D721Med (cell line): ENCODE measurements around the gene NUP62.
A peak's percentile ranks its signal among the peaks of the same experiment; 100 is the strongest.

Experiments
- DNase-seq: peaks from one replicate; pipeline ENCODE4 v3.0.0; 2011; ENCODE audit warnings: low spot score; ENCODE audit not compliant: insufficient read length
- FAIRE-seq: peaks from 2 replicates; lab custom pipeline; 2011; peaks lifted over from hg19 to GRCh38; lab: Jason Lieb, UNC
- TF ChIP-seq, protein P1 (sequence below): IDR thresholded peaks from 2 replicates; pipeline ENCODE4 v1.5.1; 2012; ENCODE audit warnings: mild to moderate bottlenecking, control low read depth; ENCODE audit not compliant: insufficient read depth; ENCODE audit errors: missing control alignments

The NUP62 gene

DNA sequence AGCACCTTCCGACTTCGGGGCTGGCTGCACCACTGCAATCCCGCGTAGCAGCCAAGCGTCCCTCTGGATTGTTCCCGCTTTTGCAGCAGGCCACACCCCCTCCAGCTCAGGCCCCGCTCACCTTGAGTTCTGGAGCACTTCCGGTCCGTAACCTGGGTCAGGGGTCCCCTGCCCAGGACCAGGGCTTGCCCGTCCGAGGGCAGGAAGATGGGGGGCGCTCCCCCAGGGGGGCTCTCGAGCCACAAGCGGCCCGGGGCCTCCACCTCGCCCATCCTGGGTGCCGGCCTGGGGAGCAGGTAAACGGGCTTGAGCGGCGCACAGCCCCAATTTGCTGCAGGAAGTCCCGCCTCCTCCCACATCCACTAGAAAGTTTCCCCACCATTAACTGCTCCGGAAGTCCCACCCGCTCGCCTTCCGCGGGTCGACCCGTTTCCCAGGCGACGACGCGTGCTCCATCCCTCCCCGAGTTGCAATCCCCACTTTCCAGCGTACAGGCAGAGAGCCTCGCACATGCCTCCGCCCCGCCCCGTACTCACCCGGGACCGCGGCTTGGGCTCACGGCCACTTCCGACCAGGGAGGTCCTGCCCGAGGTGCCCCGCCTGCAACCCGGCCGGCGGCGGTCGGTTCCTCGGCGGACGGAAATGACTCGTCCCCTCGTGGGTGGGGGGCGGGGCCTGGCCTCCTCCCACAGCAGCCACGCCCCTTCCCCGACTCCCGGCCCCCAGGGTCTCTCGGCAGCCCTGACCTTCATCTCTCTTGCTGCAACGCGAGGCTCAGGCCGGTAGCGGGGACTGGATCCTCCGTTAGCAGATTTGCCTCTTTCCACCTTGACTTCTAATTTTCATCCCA lies 62.1 kb downstream of the NUP62 start, which contains the start of gene PNKP:
PNKP (minus strand) TSS at position 644 of the 850 bp plus-strand sequence; CDS start at position 272, 372 bp downstream.
- TF ChIP-seq, protein P1, sequence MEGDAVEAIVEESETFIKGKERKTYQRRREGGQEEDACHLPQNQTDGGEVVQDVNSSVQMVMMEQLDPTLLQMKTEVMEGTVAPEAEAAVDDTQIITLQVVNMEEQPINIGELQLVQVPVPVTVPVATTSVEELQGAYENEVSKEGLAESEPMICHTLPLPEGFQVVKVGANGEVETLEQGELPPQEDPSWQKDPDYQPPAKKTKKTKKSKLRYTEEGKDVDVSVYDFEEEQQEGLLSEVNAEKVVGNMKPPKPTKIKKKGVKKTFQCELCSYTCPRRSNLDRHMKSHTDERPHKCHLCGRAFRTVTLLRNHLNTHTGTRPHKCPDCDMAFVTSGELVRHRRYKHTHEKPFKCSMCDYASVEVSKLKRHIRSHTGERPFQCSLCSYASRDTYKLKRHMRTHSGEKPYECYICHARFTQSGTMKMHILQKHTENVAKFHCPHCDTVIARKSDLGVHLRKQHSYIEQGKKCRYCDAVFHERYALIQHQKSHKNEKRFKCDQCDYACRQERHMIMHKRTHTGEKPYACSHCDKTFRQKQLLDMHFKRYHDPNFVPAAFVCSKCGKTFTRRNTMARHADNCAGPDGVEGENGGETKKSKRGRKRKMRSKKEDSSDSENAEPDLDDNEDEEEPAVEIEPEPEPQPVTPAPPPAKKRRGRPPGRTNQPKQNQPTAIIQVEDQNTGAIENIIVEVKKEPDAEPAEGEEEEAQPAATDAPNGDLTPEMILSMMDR: no peak
- DNase-seq (peak; percentile 79), FAIRE-seq (no peak)

DNA sequence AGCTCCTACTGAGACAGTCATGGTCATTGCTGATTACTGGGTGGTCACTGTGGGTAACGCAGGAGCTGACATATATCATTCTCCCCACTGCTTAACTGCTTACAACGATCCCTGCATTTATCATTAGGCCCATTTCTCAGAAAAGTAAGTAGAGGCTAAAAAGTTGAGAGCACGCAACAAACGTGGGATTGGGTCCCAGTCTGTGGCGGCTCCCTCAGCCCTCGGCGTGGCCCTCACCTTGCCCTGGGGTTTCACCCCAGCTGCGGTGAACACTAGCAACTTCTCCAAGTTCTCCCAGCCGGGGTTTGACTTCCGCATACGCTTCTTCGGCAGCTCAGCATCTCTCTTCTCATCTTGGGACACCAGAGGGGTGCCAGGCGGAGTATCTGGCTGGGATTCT lies 64.4 kb downstream of the NUP62 start:
- DNase-seq (no peak), FAIRE-seq (no peak)
- TF ChIP-seq, protein P1: no peak

DNA sequence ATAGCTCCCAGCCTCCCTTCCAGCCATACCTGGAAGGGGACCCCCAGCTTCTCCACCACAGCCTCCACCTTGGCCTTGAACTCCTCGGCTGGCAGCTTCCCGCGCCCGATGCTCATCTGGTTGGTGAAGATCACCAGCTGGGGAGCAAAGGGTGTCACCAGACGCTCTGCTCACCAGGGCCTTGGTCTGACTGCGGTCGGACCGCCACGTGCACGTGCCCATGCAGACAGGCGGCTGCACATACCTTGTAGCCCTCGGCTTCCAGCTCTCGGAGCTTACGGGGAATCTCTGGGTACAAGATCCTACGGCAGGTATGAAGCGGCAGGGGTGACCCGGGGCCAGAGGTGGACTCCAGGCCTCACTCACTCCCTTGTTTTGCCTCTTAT lies 65.4 kb downstream of the NUP62 start:
- FAIRE-seq: no peak
- no peak for DNase-seq
- TF ChIP-seq, protein P1: no peak

DNA sequence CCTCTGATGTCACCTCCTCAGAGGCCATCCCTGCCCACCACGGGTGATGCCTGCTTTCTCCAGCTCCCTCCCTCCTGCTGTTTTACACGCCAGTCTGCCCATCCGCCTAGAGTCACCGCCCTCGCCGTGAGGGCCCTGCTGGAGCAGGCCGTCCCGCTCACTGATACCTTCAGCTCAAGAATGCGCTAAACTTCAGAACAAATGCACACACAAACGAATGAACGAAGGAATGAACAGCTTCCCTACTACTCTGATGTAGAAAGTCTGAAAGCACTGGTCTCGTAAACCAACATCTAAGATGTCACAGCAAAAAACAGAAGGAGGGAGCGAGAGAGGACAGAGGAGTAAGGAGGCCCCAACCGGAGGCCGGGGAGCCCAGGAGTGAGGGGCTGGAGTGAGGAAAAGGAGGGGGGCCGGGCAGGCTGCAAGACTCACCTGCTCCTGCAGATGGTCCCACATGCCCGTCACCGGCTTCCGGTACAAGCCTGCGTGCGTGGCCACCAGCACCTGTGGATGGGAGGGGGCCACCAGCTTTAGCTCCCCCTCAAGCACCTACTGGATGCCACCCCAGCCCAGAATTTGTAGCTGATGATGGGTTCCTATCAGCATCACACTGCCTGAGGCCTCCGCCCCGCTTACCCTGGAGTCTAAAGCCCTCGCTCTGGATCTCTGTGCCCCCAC lies 65.9 kb downstream of the NUP62 start:
- FAIRE-seq (no peak), DNase-seq (no peak)
- TF ChIP-seq, protein P1: no peak

DNA sequence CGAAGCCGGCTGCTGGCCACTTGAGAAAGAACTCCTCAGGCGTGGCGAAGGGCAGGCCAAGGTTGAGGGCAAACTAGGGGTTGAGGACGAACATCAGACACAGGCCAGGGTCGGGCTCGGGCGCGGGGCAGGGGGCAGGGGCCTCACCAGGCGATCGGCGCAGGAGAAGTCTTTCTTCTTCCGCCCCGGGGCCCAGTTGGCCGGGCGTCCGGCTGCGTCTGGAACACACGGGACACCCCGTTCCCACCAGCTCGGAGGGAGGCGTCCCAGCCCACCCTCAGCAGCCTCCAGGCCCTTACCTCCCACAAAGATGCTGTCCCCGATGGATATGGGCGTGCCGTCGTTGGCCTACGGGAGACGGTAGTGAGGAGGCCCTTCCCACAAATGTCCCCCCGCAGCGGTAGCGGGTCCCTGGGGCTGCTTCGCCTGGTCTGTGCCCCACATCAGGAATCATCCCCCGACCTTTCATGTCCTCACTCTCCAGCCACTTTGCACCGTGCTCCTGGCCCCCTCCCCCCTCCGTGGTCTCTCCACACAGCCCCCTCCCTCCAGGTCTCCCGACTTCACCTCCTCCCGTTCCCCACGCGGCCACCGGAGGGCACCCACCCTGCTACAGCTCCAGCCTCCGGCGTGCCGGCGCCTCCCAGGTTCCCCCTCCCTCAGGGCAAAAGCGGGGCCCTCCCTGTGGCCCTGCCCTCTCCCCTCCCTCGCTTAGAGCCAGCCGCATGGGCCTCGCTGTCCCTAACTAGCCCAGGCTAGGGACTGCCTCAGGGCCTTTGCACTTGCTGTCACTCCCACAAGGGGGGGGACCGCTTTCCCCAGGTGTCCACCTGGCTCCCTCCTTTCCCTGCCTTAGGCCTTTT lies 66.7 kb downstream of the NUP62 start:
- FAIRE-seq (no peak), DNase-seq (no peak)
- TF ChIP-seq, protein P1: peak; percentile 17

DNA sequence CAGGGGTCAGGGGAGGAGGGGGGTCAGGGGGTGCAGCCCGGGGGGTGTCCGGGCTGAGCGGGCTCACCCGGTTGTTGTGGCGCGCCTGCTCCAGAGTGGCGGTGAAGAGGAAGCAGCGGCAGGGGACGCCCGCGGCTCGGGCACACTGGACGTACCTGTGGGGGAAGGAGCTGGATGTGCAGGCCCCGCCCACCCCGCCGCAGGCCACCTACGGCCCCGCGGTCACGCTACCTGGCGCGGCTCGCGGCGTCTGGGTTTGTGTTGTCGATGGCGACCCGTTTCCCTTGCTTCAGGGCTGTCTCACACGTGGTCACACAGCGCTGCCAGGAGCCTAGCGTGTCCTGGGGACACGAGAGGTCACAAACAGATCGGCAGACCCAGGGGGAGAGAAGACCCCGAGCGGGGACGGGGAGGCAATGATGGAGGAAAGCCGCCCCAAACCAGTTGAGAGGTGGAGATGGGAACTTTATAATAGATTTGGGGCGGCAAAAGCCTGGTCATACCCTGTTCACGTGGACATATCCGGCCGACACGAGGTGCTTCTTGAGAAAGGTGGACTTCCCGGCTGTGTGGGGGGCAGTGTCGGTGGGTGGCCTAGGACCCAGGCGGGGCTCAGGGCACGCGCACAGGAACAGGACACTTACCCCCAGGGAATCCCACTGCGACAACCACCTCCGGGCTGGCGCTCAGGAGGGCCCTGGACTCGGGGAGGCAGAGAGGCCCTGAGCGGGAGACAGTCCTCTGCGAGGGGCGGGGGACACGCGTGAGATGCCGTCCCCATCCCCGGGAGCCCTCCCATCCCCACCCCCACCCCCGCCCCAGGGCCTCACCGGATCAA lies 67.5 kb downstream of the NUP62 start:
- no peak for DNase-seq
- TF ChIP-seq, protein P1: no peak
- FAIRE-seq: no peak
